Cerebellar cortex (tissue), 1 donor: Measurements from ENCODE around the gene SCYGR5.
"Not testable (repeated sequence)": the region's sequence is repeated elsewhere in the genome, so short reads cannot be mapped to it uniquely, and the experiment has no call there.

ENCODE experiments used
- DNase-seq: peaks from one replicate; pipeline ENCODE4 v3.0.0-alpha.2; 2015; ENCODE audit warnings: low spot score

SCYGR5 gene

GRCh38 chr2:227673620-227674019, 7.0 kb downstream of the SCYGR5 start:
- not testable (repeated sequence) for DNase-seq

- DNase-seq = no peak
Measured at GRCh38 chr2:227674485-227674884, 7.9 kb downstream of the SCYGR5 start.

- DNase-seq = no peak
Measured at GRCh38 chr2:227677928-227678327, 11.3 kb downstream of the SCYGR5 start.

- no peak for DNase-seq
Measured at GRCh38 chr2:227684258-227684657, 17.7 kb downstream of the SCYGR5 start.

GRCh38 chr2:227687189-227687588, 20.6 kb downstream of the SCYGR5 start:
- no peak for DNase-seq

GRCh38 chr2:227696990-227697679, 30.5 kb downstream of the SCYGR5 start:
- no peak for DNase-seq

- DNase-seq = no peak
Measured at GRCh38 chr2:227701556-227701955, 35.0 kb downstream of the SCYGR5 start.

- no peak for DNase-seq
Measured at GRCh38 chr2:227703280-227703732, 36.7 kb downstream of the SCYGR5 start.

GRCh38 chr2:227703961-227704360, 37.4 kb downstream of the SCYGR5 start:
- DNase-seq = no peak

GRCh38 chr2:227706859-227707258, 40.3 kb downstream of the SCYGR5 start:
- no peak for DNase-seq

- no peak for DNase-seq
Measured at GRCh38 chr2:227707390-227707789, 40.8 kb downstream of the SCYGR5 start.

GRCh38 chr2:227710986-227711385, 44.4 kb downstream of the SCYGR5 start:
- DNase-seq = no peak

- no peak for DNase-seq
Measured at GRCh38 chr2:227713291-227713690, 46.7 kb downstream of the SCYGR5 start.

- DNase-seq = no peak
Measured at GRCh38 chr2:227716501-227716900, 49.9 kb downstream of the SCYGR5 start.
